GM18907 (cell line): ENCODE results near the gene PAEP.

Experiments
- ATAC-seq: cut with Tn5 transposase; IDR thresholded peaks from one replicate; pipeline ENCODE4 v1.9.1; 2021; ENCODE audit warnings: mild to moderate bottlenecking, moderate library complexity; ENCODE audit not compliant: unreplicated experiment

PAEP gene

GRCh38 chr9:135612981-135613910 lies 51.7 kb downstream of the PAEP start:
- no peak for ATAC-seq

- no peak for ATAC-seq
Measured at GRCh38 chr9:135613946-135614805, 52.6 kb downstream of the PAEP start.

GRCh38 chr9:135614821-135615665 lies 53.5 kb downstream of the PAEP start:
- no peak for ATAC-seq

GRCh38 chr9:135615666-135616618 lies 54.4 kb downstream of the PAEP start:
- no peak for ATAC-seq
